ENCODE measurements around the gene TBRG1.

DNA sequence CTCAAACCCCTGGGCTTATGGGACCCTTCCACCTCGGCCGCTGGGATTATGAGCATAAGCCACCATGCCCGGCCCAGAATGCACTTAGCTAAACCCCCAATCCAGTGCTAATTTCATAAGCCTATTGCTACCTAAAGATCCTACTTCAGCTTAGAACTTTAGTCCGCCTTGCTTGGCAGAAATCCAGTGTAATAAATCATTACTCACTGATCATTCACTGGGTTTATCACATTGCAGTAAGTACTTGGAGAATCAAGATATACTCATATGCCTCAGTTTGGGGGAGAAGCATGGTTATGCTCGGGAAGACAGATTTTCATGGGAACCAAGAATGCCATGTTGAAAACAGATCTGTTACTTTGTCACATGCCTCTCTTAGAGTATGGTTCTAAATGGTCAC lies 3.8 kb upstream of the TBRG1 start:
- TF ChIP-seq, protein P1, sequence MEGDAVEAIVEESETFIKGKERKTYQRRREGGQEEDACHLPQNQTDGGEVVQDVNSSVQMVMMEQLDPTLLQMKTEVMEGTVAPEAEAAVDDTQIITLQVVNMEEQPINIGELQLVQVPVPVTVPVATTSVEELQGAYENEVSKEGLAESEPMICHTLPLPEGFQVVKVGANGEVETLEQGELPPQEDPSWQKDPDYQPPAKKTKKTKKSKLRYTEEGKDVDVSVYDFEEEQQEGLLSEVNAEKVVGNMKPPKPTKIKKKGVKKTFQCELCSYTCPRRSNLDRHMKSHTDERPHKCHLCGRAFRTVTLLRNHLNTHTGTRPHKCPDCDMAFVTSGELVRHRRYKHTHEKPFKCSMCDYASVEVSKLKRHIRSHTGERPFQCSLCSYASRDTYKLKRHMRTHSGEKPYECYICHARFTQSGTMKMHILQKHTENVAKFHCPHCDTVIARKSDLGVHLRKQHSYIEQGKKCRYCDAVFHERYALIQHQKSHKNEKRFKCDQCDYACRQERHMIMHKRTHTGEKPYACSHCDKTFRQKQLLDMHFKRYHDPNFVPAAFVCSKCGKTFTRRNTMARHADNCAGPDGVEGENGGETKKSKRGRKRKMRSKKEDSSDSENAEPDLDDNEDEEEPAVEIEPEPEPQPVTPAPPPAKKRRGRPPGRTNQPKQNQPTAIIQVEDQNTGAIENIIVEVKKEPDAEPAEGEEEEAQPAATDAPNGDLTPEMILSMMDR (IDR thresholded peaks at IDR 0.05), result no peak
- TF ChIP-seq POLR2A (IDR thresholded peaks at IDR 0.05) (no peak), POLR2AphosphoS5 (IDR thresholded peaks at IDR 0.05) (no peak)

Measured in breast epithelium (tissue), 3 donors.